HG03175 (cell line): ENCODE measurements around the gene TEDDM1.

Source experiments
- ATAC-seq: cut with Tn5 transposase; IDR thresholded peaks from one replicate; pipeline ENCODE4 v1.9.1; 2021; ENCODE audit warnings: mild to moderate bottlenecking, moderate library complexity; ENCODE audit not compliant: unreplicated experiment

TEDDM1 gene

DNA sequence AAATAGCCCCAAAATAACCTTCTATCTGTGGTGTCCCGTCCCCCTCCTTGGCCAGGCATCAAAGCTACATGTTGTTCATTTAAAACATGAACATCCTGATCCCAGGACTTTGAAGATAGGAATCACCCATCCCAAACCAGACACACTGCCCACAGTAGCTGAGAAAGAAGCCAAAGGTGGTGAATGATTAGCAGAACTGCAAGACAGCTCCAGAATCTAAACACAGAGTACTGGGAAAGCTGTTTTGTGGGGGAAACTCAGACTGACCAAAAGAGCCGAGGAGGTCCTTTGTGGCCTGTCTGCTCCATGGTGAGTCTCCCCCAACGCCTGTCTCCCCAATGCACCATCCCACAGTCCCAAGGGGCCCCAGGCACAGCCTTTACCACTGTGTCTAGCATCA is 7.3 kb upstream of the TEDDM1 start:
- no peak for ATAC-seq

GRCh38 chr1:182406012-182406411 is 5.5 kb upstream of the TEDDM1 start:
- ATAC-seq = no peak

DNA sequence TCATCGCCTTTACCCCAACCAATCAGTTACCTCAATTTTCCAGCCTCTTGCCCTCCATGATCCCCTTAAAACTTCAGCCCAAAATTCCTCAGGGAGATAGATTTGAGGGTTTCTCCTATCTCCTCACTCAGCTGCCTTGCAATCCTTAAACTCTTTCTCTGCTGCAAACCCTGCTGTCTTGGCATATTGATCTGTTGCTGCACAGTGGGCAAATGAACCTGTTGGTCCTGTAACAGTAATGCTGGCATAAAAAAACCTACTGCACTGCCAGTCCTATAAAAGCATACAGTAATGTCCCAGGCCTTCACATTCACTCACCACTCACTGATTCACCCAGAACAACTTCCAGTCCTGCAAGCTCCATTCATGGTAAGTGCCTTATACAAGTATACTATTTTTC is 5.1 kb upstream of the TEDDM1 start:
- no peak for ATAC-seq

DNA sequence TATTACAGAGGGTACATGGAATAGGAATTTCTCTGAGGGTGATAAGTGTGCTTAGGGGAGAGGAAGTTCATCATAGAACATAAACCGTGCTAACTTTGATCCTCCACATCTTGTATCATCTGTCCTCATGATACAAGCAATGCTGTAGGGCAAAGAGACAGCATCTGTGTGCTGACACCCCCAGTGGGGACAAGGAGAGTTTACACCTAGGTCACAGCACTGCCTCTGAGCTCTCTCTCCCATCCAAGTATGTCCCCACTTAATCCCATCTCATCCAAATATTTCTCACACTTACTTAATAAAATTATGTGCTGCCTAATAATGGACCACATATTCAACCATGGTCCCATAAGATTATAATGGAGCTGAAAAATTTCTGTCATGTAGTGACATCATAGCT is 4.3 kb upstream of the TEDDM1 start:
- ATAC-seq = no peak

DNA sequence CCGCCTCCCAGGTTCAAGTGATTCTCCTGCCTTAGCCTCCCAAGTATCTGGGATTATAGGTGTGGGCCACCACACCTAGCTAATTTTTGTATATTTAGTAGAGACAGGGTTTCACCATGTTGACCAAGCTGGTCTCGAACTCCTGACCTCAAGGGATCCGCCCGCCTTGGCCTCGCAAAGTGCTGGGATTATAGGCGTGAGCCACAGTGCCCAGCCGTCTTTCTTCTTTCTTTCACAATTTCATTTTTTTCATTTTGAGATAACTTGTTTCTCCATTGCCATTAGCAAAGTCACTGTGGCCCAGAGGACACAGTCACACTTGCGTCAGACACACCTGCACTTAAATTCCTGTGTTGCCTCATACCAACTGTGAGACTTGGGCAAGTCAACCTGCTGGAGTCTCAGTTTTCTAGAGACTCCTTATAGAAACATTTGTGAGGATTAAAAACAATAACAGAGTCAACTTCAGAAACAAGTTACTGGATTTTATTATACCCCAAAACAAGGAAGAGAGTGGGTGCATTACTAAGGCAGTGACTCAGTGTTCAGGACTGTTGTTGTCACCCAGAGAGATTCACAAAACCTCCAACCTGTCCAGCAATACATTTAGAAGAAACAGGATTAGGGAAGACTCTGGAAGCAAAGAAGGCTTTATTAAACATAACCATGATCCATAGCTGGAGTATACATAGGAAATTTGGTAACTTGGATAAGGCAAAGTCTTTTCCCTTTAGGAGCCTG is 2.6 kb downstream of the TEDDM1 start:
- no peak for ATAC-seq

DNA sequence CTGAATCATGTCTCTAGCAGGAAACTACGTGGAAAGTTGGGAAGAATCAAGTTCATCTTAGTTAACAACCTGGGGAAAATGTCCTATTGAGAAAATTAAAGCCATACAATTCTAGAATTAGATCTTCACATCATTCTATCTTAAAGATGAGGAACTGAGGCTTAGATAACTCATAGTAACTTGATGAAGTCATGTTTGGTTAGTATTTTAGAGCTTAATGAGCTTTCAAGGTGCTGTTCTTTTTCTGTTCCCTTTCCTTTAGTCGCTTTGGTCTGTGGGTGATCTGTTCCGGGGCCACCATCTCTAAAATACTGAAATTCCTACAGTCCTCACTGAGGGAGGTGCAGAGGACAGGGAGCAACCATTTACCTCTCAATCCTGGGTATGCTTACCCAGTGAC is 4.6 kb downstream of the TEDDM1 start:
- ATAC-seq = no peak

DNA sequence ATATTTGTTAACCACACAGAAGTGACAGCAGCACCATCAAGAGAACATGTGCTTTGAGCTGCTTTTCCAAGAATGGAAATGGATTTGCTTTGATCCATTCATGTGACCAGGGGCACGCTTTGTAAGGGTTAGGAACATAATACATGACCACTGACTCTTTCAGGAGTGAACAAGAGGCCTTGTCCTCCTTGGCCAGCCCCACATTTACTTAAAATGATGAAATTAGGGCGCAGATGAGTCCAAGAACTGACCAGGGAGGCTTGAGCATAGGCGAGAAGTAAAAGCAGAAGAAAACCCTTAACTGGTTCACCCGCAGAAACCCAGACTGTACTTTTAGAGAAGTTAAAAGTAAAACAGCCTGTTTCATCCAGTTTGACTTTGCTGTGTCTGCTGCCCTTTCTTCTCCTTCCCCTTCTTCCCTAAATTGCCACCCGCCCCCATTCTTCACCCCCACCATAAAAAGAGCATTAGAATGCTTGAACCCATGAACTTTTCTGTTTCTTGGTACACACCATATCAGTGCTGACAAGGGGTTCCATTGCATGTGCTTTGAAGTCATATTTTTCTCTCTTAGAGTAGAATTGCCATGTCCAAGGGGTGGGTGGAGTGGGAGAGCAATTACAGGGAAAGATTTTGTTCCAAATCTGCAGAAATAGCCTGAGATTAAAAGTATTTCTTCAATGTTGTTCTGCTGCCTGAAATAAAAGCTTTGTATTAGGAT is 6.3 kb downstream of the TEDDM1 start:
- no peak for ATAC-seq

DNA sequence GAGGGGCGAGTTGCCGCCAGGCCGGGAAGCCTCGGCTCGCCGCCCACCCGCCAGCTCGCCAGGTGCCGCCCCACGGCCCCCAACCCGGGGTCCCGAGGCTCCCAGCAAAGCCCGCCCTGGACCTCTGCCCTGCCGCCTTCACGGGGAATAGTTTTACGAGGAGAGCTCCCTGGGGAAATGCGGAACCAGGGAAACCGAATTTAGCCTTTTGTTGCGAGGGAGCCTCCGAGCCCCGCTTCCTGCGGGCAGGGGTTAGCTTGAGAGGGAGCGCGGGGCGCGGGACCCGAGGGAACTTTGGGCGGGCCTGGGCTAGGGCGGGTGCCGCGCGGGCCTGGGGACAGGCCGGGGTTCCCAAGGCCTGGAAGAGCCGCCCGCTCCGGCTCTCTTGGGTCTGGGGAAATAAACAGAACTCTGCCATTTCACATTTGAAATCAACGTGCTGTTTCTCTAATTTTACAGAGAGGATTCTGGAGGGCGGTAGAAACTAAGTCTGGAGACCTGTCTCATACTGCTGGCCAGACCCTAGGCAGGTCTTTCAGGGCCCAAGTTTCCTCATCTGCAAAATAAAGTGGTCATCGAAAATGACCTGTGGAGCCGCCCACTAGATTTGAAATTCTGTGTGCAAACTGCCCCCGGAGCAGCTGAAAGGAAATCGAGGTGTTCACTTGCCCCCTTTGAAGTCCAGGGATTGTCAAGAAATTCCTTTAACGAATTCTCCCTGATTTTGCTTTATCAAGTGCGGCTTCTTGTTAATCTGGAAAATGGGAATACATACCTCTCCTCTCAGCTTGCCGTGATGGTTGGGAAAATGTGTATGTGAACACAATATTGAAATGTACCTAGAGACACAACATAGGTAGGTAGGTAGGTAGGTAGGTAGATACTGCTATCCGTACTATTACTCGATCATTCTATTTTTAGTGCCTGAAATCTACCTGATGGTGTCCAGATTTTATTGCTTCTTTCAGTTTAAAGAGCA is 8.1 kb downstream of the TEDDM1 start:
- peak; percentile 9 for ATAC-seq

- ATAC-seq = peak; percentile 84
Measured at GRCh38 chr1:182391362-182392049, 9.0 kb downstream of the TEDDM1 start, which contains the start of gene GLUL. TSS of gene GLUL (minus strand) at chr1:182391790. CDS start at chr1:182388737, 3,053 bp downstream.

DNA sequence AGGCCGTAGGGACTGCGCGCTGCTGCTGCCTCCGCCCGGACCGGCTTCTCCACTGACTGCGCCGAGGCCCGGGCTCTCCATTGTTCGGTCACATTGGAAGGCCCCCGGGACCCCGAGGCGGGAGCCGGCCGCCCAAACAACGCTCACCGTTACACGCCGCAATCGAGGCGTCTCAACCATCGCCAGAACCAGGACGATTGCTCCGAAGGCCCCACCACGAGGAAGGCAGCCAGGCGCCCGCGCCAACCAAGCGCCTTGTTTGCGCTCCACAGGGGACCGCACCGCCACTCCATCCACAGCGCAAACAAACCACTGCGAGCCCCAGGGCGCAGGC is 9.5 kb downstream of the TEDDM1 start:
- ATAC-seq = no peak

DNA sequence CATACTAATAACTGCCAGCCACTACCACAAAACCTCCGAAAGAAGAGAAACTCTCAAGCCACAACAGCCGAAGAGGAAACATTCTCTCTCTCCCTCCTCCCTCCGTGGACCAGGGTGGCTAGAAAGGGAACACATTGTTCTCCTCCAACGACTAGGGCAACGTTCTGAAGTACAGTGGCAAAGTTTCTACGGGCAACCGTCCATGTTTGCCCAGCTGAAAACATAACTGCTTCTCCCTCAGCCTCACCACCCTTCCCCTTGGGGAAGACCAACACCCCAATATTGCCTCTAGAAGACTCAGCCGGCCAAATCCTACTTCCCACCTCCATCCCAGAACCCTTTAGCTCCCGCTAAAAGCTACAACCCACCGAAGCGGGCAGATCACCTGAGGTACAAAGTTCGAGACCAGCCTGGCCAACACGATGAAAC is 10.8 kb downstream of the TEDDM1 start:
- ATAC-seq = no peak

- ATAC-seq = no peak
Measured at GRCh38 chr1:182388392-182389134, 11.9 kb downstream of the TEDDM1 start.

DNA sequence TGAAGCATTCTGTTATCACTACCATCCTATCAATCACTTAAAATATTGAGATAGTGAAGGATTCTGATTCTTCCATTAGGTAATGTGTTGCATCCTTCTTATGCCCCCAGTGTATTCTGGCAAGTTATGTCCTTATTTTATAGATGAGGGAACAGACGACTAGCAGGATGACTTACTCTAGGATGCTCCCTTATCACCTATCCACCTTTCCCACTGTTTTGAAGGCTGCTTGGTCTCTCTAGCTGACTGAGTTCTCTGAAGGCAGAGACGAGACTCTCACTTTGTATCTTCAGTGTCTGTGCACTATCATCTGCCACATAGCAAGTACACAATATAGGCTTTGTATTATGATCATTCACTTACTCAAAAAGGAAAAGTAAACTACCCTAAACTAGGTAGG is 12.9 kb downstream of the TEDDM1 start:
- no peak for ATAC-seq

GRCh38 chr1:182386980-182387379 is 13.5 kb downstream of the TEDDM1 start:
- no peak for ATAC-seq

DNA sequence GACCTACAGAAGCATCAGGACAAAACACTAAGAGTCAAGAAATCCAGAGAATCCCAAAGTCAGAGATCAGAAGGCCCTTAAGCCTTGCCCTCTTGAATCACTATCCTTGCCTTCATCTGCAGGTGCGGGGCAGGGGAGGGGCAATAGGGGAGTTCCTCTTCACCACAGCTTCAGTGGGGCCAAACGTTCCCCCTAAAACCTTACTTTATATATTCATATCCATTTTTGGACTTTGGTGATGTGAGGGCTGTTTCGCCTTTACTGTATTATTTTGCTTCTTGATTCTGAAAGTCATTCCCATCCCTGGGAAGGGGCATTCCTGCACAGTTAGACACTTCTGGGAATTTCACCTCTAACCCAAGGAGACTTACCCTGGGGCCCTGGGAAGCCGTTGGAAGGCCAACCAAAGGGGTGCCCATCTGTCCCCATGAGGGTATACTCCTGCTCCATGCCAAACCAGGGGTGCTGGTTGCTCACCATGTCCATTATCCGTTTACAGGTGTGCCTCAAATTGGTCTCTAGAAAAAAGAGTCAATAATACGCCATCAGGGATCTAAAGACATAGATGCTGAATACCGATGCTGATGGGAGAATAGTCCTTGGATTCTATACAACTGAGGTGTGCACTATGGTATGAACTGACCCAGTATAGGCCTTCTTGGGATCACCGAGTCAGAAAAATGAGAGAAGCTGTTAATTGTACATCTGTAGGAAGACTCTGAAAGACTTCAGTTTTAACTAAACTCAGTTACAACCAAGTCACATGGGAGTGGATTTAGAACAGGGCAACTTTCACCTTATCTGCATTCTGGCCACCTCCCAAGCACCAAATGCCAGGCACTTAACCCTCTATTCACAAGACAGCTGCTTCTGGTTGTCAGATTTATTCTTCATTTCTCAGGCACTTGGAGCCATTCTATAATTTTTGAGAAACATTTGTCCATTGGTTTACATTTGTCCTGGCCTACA is 14.3 kb downstream of the TEDDM1 start:
- ATAC-seq = no peak

GRCh38 chr1:182384387-182384960 is 16.0 kb downstream of the TEDDM1 start:
- ATAC-seq = no peak

DNA sequence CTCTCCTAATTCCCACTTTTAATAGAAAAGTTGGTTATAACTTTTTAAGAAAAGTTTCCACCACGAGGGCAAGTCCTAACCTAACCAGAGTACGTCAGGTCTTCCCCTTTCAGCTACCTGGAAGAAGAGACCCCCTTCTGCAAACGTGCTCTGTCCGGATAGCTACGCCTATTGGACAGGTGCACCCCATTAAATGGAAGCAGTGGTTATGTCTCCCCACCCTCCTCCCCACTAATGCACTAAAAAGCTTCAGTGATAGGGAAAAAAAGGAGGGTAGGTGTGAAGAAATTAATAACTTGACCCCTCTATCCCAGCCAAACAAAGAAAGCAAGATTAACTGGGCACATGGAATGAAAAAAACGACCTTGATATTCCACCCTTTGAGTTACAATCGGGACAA is 16.5 kb downstream of the TEDDM1 start:
- ATAC-seq = no peak

GRCh38 chr1:182383037-182383661 is 17.3 kb downstream of the TEDDM1 start:
- no peak for ATAC-seq
